SK-N-SH (cell line): ENCODE data around the gene NEURL3. TPM values are rescaled to one million over a fixed set of nuclear protein-coding genes. Genes with fewer than 3 reads are reported as not detected.

Source experiments
- CTCF ChIA-PET: fragments of 300-600, 350-600 bp; formaldehyde crosslinking; extraction: SDS; loops from one replicate; lab custom pipeline; 2021; lab: Yijun Ruan, JAX
- POLR2A ChIA-PET: fragments of 350-600 bp; sonication (Branson Sonifier 250); formaldehyde crosslinking; extraction: SDS; loops from one replicate; lab custom pipeline; 2020; ENCODE audit warnings: antibody characterized with exemption, inconsistent platforms; lab: Yijun Ruan, JAX
- DNase-seq: peaks from one replicate; pipeline ENCODE4 v3.0.0; 2012
- H2AFZ ChIP-seq: fragments of 200-600 bp; sonication (generic); 2 replicates; pipeline ENCODE4 v1.8.1; 2016; ENCODE audit warnings: antibody characterized with exemption, mild to moderate bottlenecking, low read depth
- H3F3A ChIP-seq: fragments of 200-600 bp; sonication (generic); replicated peaks from 2 replicates; pipeline ENCODE3; 2016; ENCODE audit warnings: antibody characterized with exemption, mild to moderate bottlenecking; ENCODE audit not compliant: insufficient read depth
- H3K27ac ChIP-seq, 2 experiments: fragments of 200-500 bp in 1 of 2; fragments of 200-600 bp in 1 of 2; sonication (Bioruptor generic) in 1 of 2; sonication (generic), shearing (Covaris generic) in 1 of 2; 2 replicates each; pipeline versions ENCODE4 v1.5.1 to v1.6.1; 2014 to 2016; ENCODE audit warnings: low read depth in 2 of 2, inconsistent platforms in 1 of 2, low read length in 1 of 2, mild to moderate bottlenecking in 1 of 2, mixed read lengths in 1 of 2
- H3K27me3 ChIP-seq: fragments of 200-600 bp; sonication (generic), shearing (Covaris generic); 2 replicates; pipeline ENCODE4 v1.6.1; 2016; ENCODE audit warnings: mixed run types; ENCODE audit not compliant: insufficient read depth
- H3K36me3 ChIP-seq, 2 experiments: fragments of 200-500 bp in 1 of 2; fragments of 200-600 bp in 1 of 2; sonication (Bioruptor generic) in 1 of 2; sonication (generic) in 1 of 2; replicated peaks in 1 of 2; 2 replicates each; pipeline versions ENCODE3 to v1.5.1; 2014 to 2016; ENCODE audit warnings: low read length in 1 of 2, mild to moderate bottlenecking in 1 of 2; ENCODE audit not compliant: insufficient read depth in 2 of 2, control insufficient read depth in 1 of 2
- H3K4me1 ChIP-seq, 2 experiments: fragments of 200-500 bp in 1 of 2; fragments of 200-600 bp in 1 of 2; sonication (Bioruptor generic) in 1 of 2; sonication (generic), shearing (Covaris generic) in 1 of 2; 2 replicates each; pipeline versions ENCODE4 v1.5.1 to v1.6.1; 2014 to 2016; ENCODE audit warnings: low read depth in 1 of 2, low read length in 1 of 2, mixed run types in 1 of 2; ENCODE audit not compliant: insufficient read depth in 2 of 2, control insufficient read depth in 1 of 2
- H3K4me2 ChIP-seq: fragments of 200-600 bp; sonication (generic), shearing (Covaris generic); 2 replicates; pipeline ENCODE4 v1.6.1; 2017; ENCODE audit warnings: mixed run types
- H3K4me3 ChIP-seq, 2 experiments: fragments of 200-500 bp in 1 of 2; fragments of 200-600 bp in 1 of 2; sonication (Bioruptor generic) in 1 of 2; sonication (generic), shearing (Covaris generic) in 1 of 2; 2 replicates each; pipeline versions ENCODE4 v1.5.1 to v1.8.1; 2014 to 2016; ENCODE audit warnings: low read depth in 2 of 2, inconsistent platforms in 1 of 2, low read length in 1 of 2, mild to moderate bottlenecking in 1 of 2, mixed read lengths in 1 of 2, moderate library complexity in 1 of 2
- H3K79me2 ChIP-seq: fragments of 200-600 bp; sonication (generic); 2 replicates; pipeline ENCODE4 v1.8.1; 2017; ENCODE audit warnings: mild to moderate bottlenecking; ENCODE audit not compliant: insufficient read depth
- H3K9ac ChIP-seq: fragments of 200-600 bp; sonication (generic); 2 replicates; pipeline ENCODE4 v1.6.1; 2017; ENCODE audit warnings: mixed run types
- H3K9me2 ChIP-seq: fragments of 200-600 bp; sonication (generic); 2 replicates; pipeline ENCODE4 v1.6.1; 2017; ENCODE audit warnings: mixed run types
- H3K9me3 ChIP-seq: fragments of 200-600 bp; sonication (generic); 2 replicates; pipeline ENCODE4 v1.6.1; 2017; ENCODE audit warnings: mixed run types, mild to moderate bottlenecking, moderate library complexity
- H4K20me1 ChIP-seq: fragments of 200-600 bp; sonication (generic); 2 replicates; pipeline ENCODE4 v1.6.1; 2017; ENCODE audit warnings: mild to moderate bottlenecking, mixed run types; ENCODE audit not compliant: insufficient read depth
- ELF1 ChIP-seq: IDR thresholded peaks from 2 replicates; pipeline ENCODE4 v1.4.0; 2012
- GABPA ChIP-seq: IDR thresholded peaks from 2 replicates; pipeline ENCODE4 v1.4.0; 2012; ENCODE audit warnings: low read depth, mild to moderate bottlenecking
- NRF1 ChIP-seq: IDR thresholded peaks from 2 replicates; pipeline ENCODE4 v1.6.1; 2012; ENCODE audit warnings: low read depth, mild to moderate bottlenecking, low read length
- RCOR1 ChIP-seq: fragments of 150-350 bp; IDR thresholded peaks from 2 replicates; pipeline ENCODE4 v1.6.1; 2017; ENCODE audit warnings: antibody characterized with exemption, low read length
- SIN3A ChIP-seq: IDR thresholded peaks from 2 replicates; pipeline ENCODE4 v1.6.1; 2012; ENCODE audit warnings: low read depth, mild to moderate bottlenecking, low read length, moderate library complexity, borderline replicate concordance
- TAF1 ChIP-seq: IDR thresholded peaks from 2 replicates; pipeline ENCODE4 v1.6.1; 2012; ENCODE audit warnings: low read depth, mild to moderate bottlenecking, low read length, moderate library complexity, borderline replicate concordance
- TEAD4 ChIP-seq: IDR thresholded peaks from 2 replicates; pipeline ENCODE4 v1.4.0; 2012; ENCODE audit warnings: mild to moderate bottlenecking, borderline replicate concordance; ENCODE audit not compliant: insufficient read depth
- YY1 ChIP-seq: IDR thresholded peaks from 2 replicates; pipeline ENCODE4 v1.4.0; 2012; ENCODE audit warnings: low read depth, mild to moderate bottlenecking
- WGBS: methylation state at CpG from one replicate; pipeline ENCODE4 v1.1.6; 2017; ENCODE audit warnings: low lambda C conversion rate; 5-methylcytosine and 5-hydroxymethylcytosine counted together
- polyA plus RNA-seq, 3 experiments: library from polyadenylated mRNA; depleted of rRNA; stranded (reverse); fragments of >200 nt; gene quantifications; 2 replicates each; pipeline ENCODE4 v1.2.3, GENCODE V29; 2012
- TF ChIP-seq, protein P1 (sequence below): fragments of 150-350 bp; IDR thresholded peaks from 2 replicates; pipeline ENCODE4 v1.6.1; 2017; ENCODE audit warnings: antibody characterized with exemption, low read length, low read depth, borderline replicate concordance
- TF ChIP-seq, protein P2 (sequence below): fragments of 200-600 bp; sonication (generic); IDR thresholded peaks from 2 replicates; pipeline ENCODE4 v1.6.1; 2017; ENCODE audit warnings: antibody characterized with exemption, mild to moderate bottlenecking, moderate library complexity
- TF ChIP-seq, protein P3 (sequence below): IDR thresholded peaks from 2 replicates; pipeline ENCODE4; 2012
- TF ChIP-seq, protein P4 (sequence below): fragments of 150-350 bp; IDR thresholded peaks from 2 replicates; pipeline ENCODE4 v1.6.1; 2016; ENCODE audit warnings: mild to moderate bottlenecking, low read depth, low read length
- TF ChIP-seq, protein P5 (sequence below): IDR thresholded peaks from 2 replicates; pipeline ENCODE4 v1.6.1; 2012; ENCODE audit warnings: mild to moderate bottlenecking, low read depth, low read length, moderate library complexity
- TF ChIP-seq, protein P6 (sequence below): IDR thresholded peaks from 2 replicates; pipeline ENCODE4 v1.4.0; 2012; ENCODE audit warnings: low read depth, borderline replicate concordance

The NEURL3 gene
- polyA plus RNA-seq, 1 of the 3 experiments (the other 2 are of a cell fraction) = 0.08 TPM

DNA sequence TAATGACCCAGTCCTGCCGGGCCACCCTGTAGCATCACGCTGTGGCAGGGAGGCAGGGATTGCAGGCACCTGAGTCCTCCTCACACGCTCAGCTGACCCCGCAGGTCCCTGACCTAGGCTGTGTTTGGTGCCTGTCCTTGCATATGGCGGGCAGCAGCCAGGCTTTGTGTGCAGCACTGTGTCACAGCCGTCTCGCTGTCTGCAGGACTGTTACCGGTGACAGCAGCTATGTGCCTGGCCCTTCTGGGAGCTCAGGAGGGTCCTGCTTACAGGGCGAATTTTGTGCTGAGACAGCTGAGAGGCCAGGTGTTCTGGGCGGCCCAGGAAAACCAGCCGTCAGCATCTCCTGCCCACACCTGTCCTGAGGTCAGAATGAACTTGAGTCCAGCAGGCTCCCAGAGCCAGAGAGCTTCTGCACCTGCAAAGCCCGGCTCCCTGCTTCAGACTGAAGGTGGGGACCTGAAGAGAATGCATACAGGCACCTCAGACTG, 21.0 kb upstream of the NEURL3 start:
- CTCF ChIA-PET = interaction anchor here (1.5 to 4.1 kb wide), 5 partner anchors 11 to 119 kb away, joined by 7 to 29 read pairs (median 8); no protein-coding TSS in a partner anchor
- TF ChIP-seq, protein P1, sequence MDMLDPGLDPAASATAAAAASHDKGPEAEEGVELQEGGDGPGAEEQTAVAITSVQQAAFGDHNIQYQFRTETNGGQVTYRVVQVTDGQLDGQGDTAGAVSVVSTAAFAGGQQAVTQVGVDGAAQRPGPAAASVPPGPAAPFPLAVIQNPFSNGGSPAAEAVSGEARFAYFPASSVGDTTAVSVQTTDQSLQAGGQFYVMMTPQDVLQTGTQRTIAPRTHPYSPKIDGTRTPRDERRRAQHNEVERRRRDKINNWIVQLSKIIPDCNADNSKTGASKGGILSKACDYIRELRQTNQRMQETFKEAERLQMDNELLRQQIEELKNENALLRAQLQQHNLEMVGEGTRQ = no peak
- no peak for TF ChIP-seq RCOR1
- TF ChIP-seq, protein P2, sequence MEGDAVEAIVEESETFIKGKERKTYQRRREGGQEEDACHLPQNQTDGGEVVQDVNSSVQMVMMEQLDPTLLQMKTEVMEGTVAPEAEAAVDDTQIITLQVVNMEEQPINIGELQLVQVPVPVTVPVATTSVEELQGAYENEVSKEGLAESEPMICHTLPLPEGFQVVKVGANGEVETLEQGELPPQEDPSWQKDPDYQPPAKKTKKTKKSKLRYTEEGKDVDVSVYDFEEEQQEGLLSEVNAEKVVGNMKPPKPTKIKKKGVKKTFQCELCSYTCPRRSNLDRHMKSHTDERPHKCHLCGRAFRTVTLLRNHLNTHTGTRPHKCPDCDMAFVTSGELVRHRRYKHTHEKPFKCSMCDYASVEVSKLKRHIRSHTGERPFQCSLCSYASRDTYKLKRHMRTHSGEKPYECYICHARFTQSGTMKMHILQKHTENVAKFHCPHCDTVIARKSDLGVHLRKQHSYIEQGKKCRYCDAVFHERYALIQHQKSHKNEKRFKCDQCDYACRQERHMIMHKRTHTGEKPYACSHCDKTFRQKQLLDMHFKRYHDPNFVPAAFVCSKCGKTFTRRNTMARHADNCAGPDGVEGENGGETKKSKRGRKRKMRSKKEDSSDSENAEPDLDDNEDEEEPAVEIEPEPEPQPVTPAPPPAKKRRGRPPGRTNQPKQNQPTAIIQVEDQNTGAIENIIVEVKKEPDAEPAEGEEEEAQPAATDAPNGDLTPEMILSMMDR = no peak
- no peak for TF ChIP-seq TEAD4
- TF ChIP-seq YY1 = no peak
- no peak for TF ChIP-seq ELF1
- no peak for TF ChIP-seq GABPA
- no peak for TF ChIP-seq NRF1
- TF ChIP-seq, protein P3, sequence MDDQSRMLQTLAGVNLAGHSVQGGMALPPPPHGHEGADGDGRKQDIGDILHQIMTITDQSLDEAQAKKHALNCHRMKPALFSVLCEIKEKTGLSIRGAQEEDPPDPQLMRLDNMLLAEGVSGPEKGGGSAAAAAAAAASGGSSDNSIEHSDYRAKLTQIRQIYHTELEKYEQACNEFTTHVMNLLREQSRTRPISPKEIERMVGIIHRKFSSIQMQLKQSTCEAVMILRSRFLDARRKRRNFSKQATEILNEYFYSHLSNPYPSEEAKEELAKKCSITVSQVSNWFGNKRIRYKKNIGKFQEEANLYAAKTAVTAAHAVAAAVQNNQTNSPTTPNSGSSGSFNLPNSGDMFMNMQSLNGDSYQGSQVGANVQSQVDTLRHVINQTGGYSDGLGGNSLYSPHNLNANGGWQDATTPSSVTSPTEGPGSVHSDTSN = no peak
- TF ChIP-seq, protein P4, sequence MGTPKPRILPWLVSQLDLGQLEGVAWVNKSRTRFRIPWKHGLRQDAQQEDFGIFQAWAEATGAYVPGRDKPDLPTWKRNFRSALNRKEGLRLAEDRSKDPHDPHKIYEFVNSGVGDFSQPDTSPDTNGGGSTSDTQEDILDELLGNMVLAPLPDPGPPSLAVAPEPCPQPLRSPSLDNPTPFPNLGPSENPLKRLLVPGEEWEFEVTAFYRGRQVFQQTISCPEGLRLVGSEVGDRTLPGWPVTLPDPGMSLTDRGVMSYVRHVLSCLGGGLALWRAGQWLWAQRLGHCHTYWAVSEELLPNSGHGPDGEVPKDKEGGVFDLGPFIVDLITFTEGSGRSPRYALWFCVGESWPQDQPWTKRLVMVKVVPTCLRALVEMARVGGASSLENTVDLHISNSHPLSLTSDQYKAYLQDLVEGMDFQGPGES = no peak
- no peak for TF ChIP-seq TAF1
- TF ChIP-seq, protein P5, sequence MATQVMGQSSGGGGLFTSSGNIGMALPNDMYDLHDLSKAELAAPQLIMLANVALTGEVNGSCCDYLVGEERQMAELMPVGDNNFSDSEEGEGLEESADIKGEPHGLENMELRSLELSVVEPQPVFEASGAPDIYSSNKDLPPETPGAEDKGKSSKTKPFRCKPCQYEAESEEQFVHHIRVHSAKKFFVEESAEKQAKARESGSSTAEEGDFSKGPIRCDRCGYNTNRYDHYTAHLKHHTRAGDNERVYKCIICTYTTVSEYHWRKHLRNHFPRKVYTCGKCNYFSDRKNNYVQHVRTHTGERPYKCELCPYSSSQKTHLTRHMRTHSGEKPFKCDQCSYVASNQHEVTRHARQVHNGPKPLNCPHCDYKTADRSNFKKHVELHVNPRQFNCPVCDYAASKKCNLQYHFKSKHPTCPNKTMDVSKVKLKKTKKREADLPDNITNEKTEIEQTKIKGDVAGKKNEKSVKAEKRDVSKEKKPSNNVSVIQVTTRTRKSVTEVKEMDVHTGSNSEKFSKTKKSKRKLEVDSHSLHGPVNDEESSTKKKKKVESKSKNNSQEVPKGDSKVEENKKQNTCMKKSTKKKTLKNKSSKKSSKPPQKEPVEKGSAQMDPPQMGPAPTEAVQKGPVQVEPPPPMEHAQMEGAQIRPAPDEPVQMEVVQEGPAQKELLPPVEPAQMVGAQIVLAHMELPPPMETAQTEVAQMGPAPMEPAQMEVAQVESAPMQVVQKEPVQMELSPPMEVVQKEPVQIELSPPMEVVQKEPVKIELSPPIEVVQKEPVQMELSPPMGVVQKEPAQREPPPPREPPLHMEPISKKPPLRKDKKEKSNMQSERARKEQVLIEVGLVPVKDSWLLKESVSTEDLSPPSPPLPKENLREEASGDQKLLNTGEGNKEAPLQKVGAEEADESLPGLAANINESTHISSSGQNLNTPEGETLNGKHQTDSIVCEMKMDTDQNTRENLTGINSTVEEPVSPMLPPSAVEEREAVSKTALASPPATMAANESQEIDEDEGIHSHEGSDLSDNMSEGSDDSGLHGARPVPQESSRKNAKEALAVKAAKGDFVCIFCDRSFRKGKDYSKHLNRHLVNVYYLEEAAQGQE = no peak
- no peak for TF ChIP-seq SIN3A
- TF ChIP-seq, protein P6, sequence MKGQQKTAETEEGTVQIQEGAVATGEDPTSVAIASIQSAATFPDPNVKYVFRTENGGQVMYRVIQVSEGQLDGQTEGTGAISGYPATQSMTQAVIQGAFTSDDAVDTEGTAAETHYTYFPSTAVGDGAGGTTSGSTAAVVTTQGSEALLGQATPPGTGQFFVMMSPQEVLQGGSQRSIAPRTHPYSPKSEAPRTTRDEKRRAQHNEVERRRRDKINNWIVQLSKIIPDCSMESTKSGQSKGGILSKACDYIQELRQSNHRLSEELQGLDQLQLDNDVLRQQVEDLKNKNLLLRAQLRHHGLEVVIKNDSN = no peak
- TF ChIP-seq, all 33 proteins: peak for 0

More for the DNA sequence above, 21.0 kb upstream of the NEURL3 start:
- H3K4me1 ChIP-seq = peaks cover 2 to 5% of the 10 kb centered on the region in 2 experiments; a peak in 3 of 4 replicates
- H3F3A ChIP-seq = peaks cover 3% of the 10 kb centered on the region
- H3K4me2 ChIP-seq = no peak overlapping the region
- H3K27me3 ChIP-seq = no peaks in the 10 kb centered on the region
- no peaks in the 10 kb centered on the region for H3K9me3 ChIP-seq
- WGBS = no CpG with 5 or more reads among the region's 12 CpGs
- no peak overlapping the region for H2AFZ ChIP-seq
- POLR2A ChIA-PET = no interaction called here
- H3K79me2 ChIP-seq = no peaks in the 10 kb centered on the region
- no peaks in the 10 kb centered on the region for H3K9me2 ChIP-seq
- H4K20me1 ChIP-seq = no peaks in the 10 kb centered on the region
- DNase-seq = no peak
- H3K27ac ChIP-seq = no peak overlapping the region
- H3K36me3 ChIP-seq = no peaks in the 10 kb centered on the region
- no peak overlapping the region for H3K9ac ChIP-seq
- no peak overlapping the region for H3K4me3 ChIP-seq
